AG20443 (cell line): ENCODE results near the gene CLCF1.

Source experiments
- DNase-seq: peaks from one replicate; pipeline ENCODE4 v3.0.0; 2012; ENCODE audit warnings: low spot score, mixed read lengths

Gene CLCF1

GRCh38 chr11:67374571-67375281 is 1.3 kb upstream of the CLCF1 start:
- no peak for DNase-seq

- DNase-seq: peak; percentile 93
Measured at GRCh38 chr11:67373648-67374570, 511 bp upstream of the CLCF1 start.

GRCh38 chr11:67372321-67372992 is 941 bp downstream of the CLCF1 start:
- DNase-seq: peak; percentile 49

GRCh38 chr11:67371911-67372320 is 1.5 kb downstream of the CLCF1 start:
- DNase-seq: no peak

- DNase-seq: peak; percentile 81
Measured at GRCh38 chr11:67371189-67371910, 2.0 kb downstream of the CLCF1 start.

- no peak for DNase-seq
Measured at GRCh38 chr11:67370351-67371076, 2.9 kb downstream of the CLCF1 start.

GRCh38 chr11:67369801-67370284 is 3.6 kb downstream of the CLCF1 start:
- DNase-seq: no peak

GRCh38 chr11:67369275-67369674 is 4.1 kb downstream of the CLCF1 start:
- DNase-seq: no peak

GRCh38 chr11:67368621-67369020 is 4.8 kb downstream of the CLCF1 start:
- DNase-seq: no peak

GRCh38 chr11:67367761-67368227 is 5.6 kb downstream of the CLCF1 start:
- no peak for DNase-seq

GRCh38 chr11:67366961-67367760 is 6.2 kb downstream of the CLCF1 start:
- DNase-seq: no peak

GRCh38 chr11:67366546-67366945 is 6.9 kb downstream of the CLCF1 start:
- DNase-seq: no peak

- no peak for DNase-seq
Measured at GRCh38 chr11:67365736-67366444, 7.5 kb downstream of the CLCF1 start.

- DNase-seq: no peak
Measured at GRCh38 chr11:67364783-67365722, 8.3 kb downstream of the CLCF1 start.

GRCh38 chr11:67364169-67364568 is 9.2 kb downstream of the CLCF1 start:
- no peak for DNase-seq

- peak; percentile 18 for DNase-seq
Measured at GRCh38 chr11:67357831-67358670, 15.3 kb downstream of the CLCF1 start.

GRCh38 chr11:67356864-67357561 is 16.4 kb downstream of the CLCF1 start:
- DNase-seq: peak; percentile 74
